ENCODE data around the gene FRAT1.

The FRAT1 gene

DNA sequence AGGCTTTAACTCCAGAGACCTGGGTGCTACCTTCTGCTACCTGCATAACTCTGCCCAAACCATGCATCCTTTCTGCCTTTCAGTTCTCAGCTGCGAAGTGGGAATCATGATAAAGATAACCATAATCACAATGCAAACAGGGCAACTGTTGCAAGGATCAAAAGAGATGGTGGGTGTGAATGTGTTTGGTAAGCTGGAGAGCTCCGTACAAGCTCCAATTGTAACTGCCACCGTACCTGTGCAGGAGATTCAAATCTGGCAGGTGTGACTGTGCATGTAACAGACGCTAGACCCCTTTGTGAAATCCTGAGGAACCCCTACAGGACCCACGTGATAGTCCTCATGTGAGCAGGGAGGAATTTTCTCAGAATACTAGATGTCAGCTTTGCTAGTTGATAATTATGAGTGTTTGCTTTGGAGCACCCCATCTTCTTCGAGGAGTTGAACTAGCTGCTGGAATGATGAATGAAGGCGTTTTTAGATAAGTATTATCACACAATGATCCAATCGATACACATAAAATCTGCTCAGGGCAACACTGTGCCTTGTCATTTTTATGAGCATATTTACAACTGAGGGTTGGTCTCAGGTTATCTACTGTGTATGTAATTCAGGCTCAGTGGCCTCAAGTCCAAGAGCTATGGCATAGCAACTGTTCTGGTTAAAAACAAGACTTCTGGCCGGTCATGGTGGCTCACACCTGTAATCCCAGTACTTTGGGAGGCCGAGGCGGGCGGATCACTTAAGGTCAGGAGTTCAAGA is 30.9 kb downstream of the FRAT1 start:
- H3K4me3 ChIP-seq (replicated peaks in 1 of 2; ENCODE audit: low read depth in 2 of 2, low read length in 2 of 2): no peak overlapping the region
- DNase-seq (ENCODE audit: low read depth in 2 of 2): no peak
- TF ChIP-seq, protein P1, sequence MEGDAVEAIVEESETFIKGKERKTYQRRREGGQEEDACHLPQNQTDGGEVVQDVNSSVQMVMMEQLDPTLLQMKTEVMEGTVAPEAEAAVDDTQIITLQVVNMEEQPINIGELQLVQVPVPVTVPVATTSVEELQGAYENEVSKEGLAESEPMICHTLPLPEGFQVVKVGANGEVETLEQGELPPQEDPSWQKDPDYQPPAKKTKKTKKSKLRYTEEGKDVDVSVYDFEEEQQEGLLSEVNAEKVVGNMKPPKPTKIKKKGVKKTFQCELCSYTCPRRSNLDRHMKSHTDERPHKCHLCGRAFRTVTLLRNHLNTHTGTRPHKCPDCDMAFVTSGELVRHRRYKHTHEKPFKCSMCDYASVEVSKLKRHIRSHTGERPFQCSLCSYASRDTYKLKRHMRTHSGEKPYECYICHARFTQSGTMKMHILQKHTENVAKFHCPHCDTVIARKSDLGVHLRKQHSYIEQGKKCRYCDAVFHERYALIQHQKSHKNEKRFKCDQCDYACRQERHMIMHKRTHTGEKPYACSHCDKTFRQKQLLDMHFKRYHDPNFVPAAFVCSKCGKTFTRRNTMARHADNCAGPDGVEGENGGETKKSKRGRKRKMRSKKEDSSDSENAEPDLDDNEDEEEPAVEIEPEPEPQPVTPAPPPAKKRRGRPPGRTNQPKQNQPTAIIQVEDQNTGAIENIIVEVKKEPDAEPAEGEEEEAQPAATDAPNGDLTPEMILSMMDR (IDR thresholded peaks at IDR 0.05; ENCODE audit: low read depth, low read length): no peak

DNA sequence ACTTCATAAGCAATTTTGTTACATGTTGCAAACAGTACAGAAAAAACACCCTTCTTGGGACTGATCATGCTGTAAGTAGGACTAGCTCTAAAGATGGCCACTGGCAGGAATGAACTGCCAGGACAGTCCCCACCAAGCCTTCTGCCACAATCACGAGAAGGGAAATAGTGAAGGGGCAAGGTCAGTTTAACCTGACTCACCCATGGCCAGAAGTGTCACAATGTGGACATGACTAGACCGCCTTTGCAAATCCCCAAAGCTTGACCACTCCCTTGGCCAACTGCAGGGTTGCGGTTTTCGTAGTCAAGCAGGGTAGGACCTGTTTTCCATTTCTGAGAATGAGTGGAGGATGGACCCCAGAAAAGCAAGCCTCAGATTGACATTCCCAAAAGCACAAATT is 34.9 kb downstream of the FRAT1 start:
- no peak for DNase-seq (ENCODE audit: low read depth in 2 of 2)
- no peak overlapping the region for H3K4me3 ChIP-seq (replicated peaks in 1 of 2; ENCODE audit: low read depth in 2 of 2, low read length in 2 of 2)
- TF ChIP-seq, protein P1 (IDR thresholded peaks at IDR 0.05; ENCODE audit: low read depth, low read length): no peak

DNA sequence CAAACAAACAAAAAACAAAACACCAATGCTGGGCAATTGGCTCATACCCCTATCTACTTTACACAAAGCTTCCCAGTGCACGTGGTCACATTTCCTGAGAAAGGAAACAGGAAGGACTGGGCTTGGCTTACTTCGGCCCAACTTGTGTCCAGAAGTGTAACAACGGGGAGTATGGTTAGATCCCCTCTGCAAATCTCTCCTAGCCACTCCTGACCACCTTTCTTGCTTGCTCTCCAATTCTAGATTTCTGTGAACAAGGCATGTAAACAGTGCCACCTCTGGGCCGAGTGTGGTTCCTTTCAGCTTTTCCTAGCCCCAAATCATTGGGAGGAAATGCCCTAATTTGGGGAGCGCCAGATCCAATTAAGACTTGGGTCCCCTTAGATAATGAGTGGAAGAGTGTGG is 36.5 kb downstream of the FRAT1 start:
- TF ChIP-seq, protein P1 (IDR thresholded peaks at IDR 0.05; ENCODE audit: low read depth, low read length): peak; percentile 41
- no peak overlapping the region for H3K4me3 ChIP-seq (replicated peaks in 1 of 2; ENCODE audit: low read depth in 2 of 2, low read length in 2 of 2)
- peak; percentile 25 to 43 for DNase-seq (ENCODE audit: low read depth in 2 of 2)

DNA sequence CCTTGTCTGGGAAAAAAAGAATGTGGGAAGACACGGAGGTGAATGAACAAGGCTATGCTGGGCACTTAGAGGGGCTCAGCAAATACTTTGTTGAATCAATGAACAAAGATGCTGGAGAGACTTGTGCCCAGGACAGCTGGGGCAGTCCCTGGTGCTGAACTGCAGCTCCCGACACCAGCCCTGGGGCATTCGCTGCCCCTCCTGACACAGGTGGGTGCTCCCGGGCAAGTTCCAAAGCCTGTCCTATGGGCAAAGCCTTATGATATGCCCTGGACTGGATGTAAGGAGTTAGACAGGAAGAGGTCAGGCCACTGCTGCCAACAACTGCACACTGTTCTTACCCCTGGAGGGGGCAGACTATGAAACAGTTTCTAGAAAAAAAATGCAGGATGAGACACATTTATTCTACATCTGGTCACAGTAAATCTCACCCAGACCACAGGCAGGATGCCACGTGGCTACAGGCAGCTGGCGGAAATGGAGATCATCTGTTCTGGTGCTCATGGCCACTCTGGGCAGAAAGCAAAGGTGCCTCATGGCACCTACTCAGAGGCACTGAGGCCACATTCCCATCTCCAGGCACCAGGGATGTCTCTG is 37.3 kb downstream of the FRAT1 start:
- H3K4me3 ChIP-seq (replicated peaks in 1 of 2; ENCODE audit: low read depth in 2 of 2, low read length in 2 of 2): no peak overlapping the region
- no peak for DNase-seq (ENCODE audit: low read depth in 2 of 2)
- TF ChIP-seq, protein P1 (IDR thresholded peaks at IDR 0.05; ENCODE audit: low read depth, low read length): no peak

DNA sequence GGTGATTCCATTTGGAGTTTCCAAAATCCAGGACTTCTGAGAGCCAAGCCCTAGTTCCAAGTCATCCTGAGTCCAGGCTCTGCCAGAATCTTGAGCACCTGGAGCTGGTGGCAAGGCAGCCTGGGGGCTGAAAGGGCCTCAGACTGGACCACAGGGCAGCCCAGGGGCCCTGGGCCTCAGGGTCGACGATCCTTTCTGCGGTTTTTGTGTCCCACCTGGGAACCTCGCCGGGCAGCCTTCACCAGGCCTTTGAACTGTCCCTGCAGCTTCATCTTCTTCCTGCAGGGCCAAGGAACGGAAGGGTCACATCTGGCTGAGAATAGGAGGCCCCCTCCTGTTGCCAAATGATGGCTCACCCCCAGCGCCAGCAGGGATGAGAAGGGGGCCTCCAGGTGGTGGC is 37.8 kb downstream of the FRAT1 start:
- no peak for DNase-seq (ENCODE audit: low read depth in 2 of 2)
- TF ChIP-seq, protein P1 (IDR thresholded peaks at IDR 0.05; ENCODE audit: low read depth, low read length): no peak
- H3K4me3 ChIP-seq (replicated peaks in 1 of 2; ENCODE audit: low read depth in 2 of 2, low read length in 2 of 2): no peak overlapping the region

DNA sequence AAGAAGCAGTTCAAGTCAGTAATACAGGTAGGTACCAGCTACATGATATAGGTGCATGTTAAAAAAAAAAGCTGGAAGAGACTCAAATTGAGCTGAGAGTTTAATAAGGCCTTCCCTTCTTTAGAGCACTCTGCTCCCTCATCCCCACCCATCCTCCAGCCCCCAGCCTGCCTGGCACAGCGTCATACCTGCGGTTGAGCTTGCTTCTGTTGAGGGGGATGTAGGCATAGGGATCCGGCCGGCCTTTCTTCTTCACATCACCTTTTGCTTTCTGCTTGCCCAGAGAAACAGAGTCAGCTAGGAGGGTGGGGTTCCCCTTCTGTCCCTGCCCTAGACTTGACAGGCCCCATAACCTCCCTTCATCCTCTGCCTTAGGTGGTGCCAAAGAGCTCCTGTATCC is 39.3 kb downstream of the FRAT1 start:
- no peak overlapping the region for H3K4me3 ChIP-seq (replicated peaks in 1 of 2; ENCODE audit: low read depth in 2 of 2, low read length in 2 of 2)
- DNase-seq (ENCODE audit: low read depth in 2 of 2): no peak
- TF ChIP-seq, protein P1 (IDR thresholded peaks at IDR 0.05; ENCODE audit: low read depth, low read length): no peak
